ENCODE data around the gene TAF1D. TPM values are rescaled to one million over a fixed set of nuclear protein-coding genes. Genes with fewer than 3 reads are reported as not detected.
A peak's percentile ranks its signal among the peaks of the same experiment; 100 is the strongest.

The TAF1D gene
- total RNA-seq, 1 donor: 126 TPM

DNA sequence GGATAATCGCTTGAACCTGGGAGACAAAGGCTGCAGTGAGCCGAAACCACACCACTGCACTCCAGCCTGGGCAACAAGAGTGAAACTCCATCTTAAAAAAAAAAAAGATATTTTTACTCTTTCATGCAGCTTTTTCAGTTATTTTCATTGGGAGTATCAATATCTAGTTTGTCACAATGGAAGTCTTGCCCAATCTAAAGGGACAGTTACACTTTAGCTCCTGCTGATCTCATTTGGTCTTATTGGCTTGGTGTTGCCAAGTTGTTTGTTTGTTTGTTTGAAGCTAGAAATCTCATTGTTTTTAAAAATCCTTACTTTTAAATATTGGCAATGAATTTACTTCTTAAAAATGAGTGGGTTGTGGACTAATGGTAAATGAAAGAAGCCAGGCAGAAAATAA, 55.1 kb downstream of the TAF1D start:
- Histone ChIP-seq H3K79me2 (ENCODE audit: insufficient read depth, low read length) (peaks cover 2% of the 10 kb centered on the region), H3K4me3 (ENCODE audit: insufficient read depth, low read length) (no peak overlapping the region), H3K4me1 (ENCODE audit: insufficient read depth, low read length) (peaks cover 10% of the 10 kb centered on the region), H2AFZ (ENCODE audit: low read length) (no peak overlapping the region), H3K36me3 (ENCODE audit: insufficient read depth, low read length) (peaks cover 56% of the 10 kb centered on the region), H3K27me3 (ENCODE audit: insufficient read depth, low read length) (no peaks in the 10 kb centered on the region), H3K27ac (ENCODE audit: low read depth, low read length) (peak overlapping the region; percentile 55), H3K4me2 (ENCODE audit: insufficient read depth, low read length) (peak overlapping the region; percentile 29), H4K20me1 (ENCODE audit: insufficient read depth, low read length) (no peaks in the 10 kb centered on the region), H3K9me3 (ENCODE audit: low read depth, low read length) (no peaks in the 10 kb centered on the region)
- no peak for DNase-seq (ENCODE audit: insufficient read length, low spot score, missing footprints)
- no peak for TF ChIP-seq CTCF (IDR thresholded peaks at IDR 0.05; ENCODE audit: extremely low read depth, low read depth, low read length)

Small RNAs within 50 kb of the gene (small RNA-seq; reads per million reads assigned to genes)
- gene RF00019 (not detected), gene RF00493 (25.4 reads per million, percentile 95 among the genes with 10 or more reads in this experiment), gene SCARNA9 (not detected), gene SNORA1 (not detected), gene SNORA18 (not detected), gene SNORA25 (not detected), gene SNORA32 (not detected), gene SNORA40 (not detected), gene SNORA8 (not detected), gene SNORD5 (not detected), gene SNORD6 (2,507 reads per million, percentile 99 among the genes with 10 or more reads in this experiment)

Other genes starting within 250 kb of the TAF1D start
- 14.4 and 15.6 TPM in 2 replicates for gene SMCO4, start 198.1 kb downstream of the TAF1D start, total RNA-seq
- gene CEP295, start 79.8 kb downstream of the TAF1D start, total RNA-seq: 19.9 and 21.8 TPM in 2 replicates
- gene C11orf54, start 177 bp upstream of the TAF1D start, total RNA-seq: 17.7 and 20.9 TPM in 2 replicates
- gene MED17, start 42.8 kb upstream of the TAF1D start, total RNA-seq: 30.4 and 32.6 TPM in 2 replicates
- gene VSTM5, start 109.1 kb upstream of the TAF1D start, total RNA-seq: 0.36 and 1.5 TPM in 2 replicates